KG1 (cell line): ENCODE measurements around the gene RPRD1B.
"Not testable (repeated sequence)": the region's sequence is repeated elsewhere in the genome, so short reads cannot be mapped to it uniquely, and the experiment has no call there.

ENCODE experiments used
- DNase-seq: peaks from one replicate; lab custom pipeline; 2025; lab: John Stamatoyannopoulos, UW

The RPRD1B gene

DNA sequence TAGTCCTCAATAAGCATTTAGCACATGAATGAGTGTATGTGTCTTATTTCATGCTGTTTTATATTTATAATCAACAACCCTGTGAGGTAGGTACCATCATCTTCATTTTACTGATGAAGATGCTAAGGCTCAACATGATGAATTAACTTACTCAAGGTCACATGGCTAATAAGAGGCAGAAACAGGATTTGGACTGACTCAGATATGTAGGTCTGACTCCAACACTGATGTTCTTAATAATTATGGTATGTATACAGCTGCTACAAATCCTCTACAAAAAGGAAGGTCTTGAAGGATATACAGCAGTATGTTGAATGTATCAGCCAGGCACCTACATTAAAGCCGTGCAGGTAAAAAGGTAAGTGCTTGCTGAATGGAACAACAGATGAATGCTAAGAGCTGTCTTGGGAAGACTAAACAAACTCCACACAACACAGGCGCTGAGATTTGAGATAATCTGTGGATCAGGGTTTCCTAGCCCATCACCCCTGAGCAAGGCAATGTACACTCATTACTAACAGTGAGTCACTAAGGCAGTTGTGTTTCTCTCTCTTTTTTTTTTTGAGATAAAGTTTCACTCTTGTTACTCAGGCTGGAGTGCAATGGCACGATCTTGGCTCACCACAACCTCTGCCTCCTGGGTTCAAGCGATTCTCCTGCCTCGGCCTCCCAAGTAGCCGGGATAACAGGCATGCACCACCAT, 32.2 kb upstream of the RPRD1B start:
- DNase-seq: no peak

DNA sequence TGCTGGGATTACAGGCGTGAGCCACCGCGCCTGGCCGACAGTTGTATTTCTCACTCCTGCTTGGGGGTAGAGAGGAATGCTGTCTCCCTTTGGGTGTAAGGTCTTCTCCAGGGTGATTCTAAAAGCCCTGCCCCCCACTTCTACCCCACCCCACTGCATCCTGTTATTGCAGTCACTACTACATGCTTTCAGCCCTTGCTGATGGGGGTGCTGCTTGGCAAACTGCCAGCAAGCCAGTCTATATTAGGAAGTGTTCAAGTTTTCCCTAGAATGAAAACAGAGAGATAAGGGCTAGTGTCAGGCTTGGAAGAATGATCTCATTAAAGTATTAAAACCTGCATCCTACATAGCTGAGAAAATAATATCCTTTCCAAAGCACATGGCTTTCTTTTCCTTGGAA, 31.6 kb upstream of the RPRD1B start:
- DNase-seq: no peak

DNA sequence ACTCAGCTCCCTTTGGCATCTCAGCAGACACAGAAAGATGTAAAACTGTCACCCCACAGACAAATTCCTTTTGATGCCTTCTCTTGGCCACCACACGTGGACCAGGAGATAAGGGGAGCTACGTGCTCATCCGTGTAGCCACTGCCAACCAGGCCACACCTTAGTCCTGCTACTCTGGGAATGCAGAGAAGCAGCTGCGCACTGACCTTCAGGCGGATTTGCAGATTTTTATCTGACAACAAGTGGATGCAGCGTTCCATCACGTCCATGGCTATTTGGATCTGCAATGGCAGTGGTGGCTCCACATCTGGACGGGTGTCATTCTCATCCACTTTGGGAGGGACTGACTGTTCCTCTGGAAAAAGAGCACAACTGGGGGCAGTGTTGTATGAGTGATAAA, 31.1 kb upstream of the RPRD1B start:
- no peak for DNase-seq

DNA sequence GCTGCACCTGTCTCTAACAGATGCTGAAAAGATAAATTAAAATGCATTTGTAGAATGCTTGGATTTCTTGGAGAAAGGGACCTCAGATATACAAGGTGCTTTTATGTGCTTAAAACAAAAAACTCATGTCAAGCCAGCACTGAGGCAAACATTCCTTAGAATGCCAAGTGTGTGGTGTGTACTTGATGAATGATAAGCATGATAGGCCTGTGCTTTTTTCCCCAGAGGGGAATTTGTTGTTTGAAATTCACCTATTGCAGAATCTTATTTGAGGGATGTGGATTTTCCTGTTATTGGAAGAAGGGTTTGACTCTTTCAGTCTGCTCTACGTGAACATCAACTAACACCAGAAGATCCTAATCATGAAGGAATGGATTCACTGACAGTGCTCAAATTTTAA, 29.1 kb upstream of the RPRD1B start:
- no peak for DNase-seq

DNA sequence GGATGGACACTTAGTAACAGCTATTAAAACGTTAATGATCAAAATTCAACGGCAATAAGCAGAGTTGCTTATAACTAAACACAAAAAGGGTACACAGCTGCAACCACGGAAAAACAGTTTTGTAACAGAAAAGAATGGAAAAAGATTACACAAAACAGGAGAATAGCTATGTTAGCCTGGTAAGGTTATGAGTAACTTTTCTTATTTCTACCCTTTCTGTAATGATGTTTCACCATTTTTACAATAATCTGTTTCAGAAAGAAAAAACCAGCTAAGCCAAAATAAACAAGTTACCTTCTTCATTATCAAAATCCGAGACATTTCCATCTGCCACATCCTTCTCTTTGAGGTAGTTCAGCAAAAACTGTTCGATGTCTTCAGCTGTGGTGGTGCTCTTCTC, 27.6 kb upstream of the RPRD1B start:
- no peak for DNase-seq

DNA sequence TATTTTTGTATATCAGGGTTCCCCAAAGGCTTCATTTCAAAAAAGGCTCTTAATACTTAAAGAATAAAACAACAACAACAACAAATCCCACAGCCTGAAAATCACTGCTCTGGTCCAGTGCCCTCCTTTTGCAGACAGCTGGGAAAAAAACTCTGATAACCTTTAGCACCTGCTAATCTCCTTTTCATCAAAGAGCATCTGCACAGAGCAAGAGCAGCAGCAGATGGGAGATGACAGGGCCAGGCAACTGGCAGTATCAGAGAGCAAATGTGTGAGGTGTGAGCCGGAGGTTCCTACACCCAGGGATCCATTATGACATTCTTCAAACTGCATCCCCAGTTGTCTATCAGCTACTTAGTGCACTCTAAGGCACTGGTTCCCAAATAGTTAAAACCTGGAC, 26.0 kb upstream of the RPRD1B start:
- DNase-seq: no peak

DNA sequence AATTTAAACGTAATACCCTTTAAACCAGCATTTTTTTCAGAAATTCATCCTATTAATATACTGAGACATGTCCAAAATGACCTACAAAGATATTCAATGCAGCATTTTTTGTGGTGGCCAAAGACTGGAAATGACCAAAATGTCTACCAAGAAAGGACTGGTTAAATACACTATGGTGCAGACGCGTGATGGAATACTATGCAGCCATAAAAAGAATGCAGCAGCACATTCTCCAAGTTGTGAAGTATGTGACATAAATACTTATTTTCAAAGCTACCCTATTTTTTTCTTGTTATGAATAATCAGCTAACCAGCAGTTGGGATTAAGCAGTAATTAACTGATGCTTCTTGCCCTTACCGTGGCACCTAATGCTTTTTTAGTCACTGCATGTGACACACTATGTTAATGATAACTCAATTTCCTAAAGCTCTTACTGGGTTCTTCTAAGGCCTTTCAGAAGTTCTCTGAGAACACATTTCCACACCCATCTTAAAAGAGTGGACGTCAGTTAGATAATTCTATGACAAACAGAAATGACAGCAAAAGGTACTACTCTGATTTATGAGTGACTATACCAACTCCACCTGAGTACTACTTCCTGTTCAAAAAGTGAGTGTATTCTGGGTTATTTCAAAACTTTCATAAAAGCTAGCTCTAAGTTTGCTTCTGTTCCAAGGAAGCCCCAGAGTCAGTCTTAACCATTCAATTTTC, 25.2 kb upstream of the RPRD1B start:
- DNase-seq: no peak

DNA sequence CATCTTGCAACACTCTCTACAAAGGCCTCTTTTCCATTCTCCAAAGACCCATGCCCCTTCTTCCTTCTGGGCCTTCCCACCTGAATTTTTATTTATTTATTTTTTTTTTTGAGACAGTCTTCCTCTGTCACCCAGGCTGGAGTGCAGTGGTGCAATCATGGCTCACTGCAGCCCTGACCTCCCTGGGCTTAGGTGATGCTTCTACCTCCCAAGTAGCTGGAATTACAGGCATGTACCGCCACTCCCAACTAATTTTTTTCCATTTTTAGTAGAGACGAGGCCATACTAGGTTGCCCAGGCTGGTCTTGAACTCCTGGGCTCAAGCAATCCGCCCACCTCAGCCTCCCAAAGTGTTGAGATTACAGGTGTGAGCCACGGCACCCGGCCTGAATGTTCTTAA, 24.1 kb upstream of the RPRD1B start:
- DNase-seq: not testable (repeated sequence)

DNA sequence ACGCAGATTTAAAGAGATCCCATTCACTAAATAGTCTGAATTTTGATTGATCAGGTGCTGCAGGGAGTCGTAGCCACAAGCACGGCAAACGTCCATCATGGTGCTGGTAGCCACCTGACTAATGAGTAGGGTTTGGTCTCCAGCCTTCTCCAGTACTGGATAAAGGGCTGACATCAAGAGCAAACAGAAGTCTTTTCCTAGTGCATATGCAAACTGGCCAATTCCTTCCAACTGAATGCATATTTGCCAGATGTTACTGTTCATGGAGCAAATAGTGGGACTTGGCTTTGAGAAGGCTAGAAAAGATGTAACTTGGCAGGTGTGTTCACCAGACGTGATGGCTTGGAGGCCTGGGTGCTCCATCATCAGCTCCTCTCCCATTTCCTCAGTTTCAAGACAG, 21.9 kb upstream of the RPRD1B start:
- no peak for DNase-seq

DNA sequence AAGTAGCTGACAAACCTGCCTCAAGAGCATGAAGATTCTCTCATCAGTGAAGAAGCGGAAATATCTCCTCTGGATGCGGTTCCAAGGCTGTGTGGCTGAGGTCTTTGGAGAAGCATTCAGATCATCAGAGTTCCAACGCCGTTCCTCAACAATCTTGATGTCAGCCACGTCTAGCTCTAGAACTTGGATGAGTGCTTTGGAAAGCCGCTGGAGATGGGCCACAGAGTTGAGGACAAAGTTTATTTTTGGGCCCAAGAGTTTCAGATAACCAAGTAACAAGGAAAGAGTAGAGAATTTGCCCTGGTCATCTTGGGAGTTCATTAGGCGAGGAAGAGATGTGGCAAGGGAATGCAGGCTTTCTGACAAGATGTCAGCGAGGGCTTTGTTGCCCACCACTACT, 21.2 kb upstream of the RPRD1B start:
- no peak for DNase-seq

DNA sequence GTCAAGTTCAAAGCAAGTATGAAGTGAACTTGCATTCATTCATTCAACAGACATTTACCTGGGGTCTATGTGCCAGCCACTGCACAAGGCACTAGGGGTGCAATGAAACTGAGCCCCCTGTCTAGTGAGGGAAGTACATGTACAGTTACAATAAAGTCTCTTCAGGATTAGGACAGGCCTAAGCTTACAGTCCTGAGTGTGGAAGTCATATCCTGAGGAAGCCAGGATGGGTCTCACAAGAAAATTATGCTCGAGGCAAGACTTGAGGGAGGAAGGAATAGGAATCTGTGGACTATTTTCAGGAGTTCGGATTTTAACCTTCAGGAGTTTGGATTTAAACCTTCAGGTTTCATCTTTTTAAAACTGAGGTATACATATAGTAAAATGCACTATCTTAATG, 19.7 kb upstream of the RPRD1B start:
- DNase-seq: no peak

DNA sequence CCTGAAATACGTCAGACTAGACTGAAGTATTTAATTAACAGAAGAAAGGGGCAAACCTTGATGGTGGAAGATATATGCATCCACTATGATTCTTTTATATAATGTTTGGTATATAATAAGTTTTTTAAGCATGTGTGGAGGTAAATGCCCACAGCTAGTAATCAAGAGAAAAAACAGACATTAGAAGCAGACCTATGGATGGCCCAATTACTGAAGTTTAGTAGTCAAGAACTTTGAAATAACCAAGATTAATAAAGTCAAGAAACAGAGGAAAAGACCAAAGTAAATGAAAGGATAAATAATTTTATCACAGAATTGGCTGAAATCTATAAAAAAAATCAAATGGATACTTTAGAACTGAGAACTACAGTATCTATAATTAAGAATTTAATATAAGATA, 15.6 kb upstream of the RPRD1B start:
- no peak for DNase-seq

DNA sequence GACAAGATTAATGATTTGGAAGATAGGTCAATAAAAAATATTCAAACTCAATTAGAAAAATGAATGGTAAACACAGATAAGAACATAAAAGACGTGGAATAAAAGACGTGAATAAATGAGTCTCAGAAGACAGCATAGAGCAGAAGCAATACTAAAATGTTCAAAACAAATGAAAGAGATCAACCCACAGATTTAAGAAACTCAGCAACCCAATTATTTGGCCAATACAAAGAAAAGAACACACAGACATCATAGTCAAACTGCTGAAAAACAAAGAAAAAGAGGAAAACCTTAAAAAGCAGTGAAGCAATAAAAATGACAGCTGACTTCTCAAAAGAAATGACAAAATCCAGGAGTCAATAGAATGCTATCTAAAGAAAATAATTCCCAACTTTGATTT, 15.2 kb upstream of the RPRD1B start:
- no peak for DNase-seq

DNA sequence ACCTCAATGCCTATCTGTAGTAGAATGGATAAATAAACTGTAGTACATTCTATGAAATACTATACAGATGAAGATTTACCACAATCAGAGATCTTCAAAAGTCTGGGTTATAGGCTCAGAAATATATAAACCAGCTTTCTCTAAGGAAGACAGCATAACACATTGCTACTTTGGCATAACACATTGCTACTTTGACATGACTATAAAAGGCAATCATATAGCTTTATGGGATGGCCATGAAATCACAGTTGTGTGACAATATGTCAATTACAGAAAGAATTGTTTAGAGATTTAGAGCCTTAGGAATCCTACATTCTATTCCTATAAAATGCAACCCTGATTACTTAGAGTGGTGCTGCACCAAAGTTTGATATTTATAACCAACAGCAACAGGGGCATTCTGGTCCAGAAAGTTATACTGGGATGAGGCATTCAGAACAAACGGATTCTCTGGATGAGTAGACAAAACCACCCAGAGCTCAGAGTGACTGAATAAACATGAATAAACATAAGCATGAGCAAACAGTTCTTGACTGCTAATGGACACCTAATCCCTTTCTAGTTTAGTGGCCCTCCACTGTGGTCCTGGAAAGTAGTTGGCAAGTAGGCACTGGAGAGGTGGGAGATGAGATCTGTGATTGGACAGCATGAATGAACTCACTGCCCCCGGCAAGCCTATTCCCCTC, 12.3 kb upstream of the RPRD1B start:
- no peak for DNase-seq

DNA sequence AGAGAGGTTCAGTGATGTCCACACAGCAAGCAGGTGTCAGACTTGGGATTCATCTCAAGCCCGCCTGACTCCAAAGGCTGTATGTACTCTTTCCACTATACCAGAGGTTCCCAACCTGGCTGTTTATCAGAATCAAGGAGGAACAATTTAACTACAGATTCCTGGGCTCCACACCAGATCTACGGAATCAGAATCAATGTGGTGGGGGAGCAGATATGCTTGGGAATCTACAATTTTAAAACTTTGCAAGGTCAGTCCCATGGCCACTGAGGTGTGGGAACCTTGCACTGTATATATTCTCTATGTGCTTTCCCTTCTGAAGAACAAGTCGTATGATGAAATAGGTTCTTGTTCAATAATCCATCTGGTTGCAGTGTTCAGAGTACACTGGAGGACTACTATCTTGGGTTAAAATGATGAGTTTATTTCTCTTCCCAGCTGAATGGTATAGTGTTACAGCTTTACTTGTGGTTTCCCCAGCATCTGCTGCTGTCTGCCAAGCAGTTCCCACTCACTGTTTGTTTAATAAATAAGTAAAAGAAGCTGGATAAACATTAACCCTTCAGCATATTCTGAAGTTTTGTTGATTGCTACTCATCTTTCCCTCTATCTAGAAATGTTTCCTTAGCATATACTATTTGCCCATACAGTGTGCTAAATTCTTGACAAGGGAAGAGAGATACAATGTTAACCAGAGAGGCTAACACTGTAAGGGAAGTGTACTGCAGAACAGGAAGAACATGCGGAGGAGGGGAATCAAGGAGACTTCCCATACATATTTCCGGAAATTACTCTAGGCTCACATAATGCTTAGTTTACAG, 10.2 kb upstream of the RPRD1B start:
- DNase-seq: peak; percentile 41

DNA sequence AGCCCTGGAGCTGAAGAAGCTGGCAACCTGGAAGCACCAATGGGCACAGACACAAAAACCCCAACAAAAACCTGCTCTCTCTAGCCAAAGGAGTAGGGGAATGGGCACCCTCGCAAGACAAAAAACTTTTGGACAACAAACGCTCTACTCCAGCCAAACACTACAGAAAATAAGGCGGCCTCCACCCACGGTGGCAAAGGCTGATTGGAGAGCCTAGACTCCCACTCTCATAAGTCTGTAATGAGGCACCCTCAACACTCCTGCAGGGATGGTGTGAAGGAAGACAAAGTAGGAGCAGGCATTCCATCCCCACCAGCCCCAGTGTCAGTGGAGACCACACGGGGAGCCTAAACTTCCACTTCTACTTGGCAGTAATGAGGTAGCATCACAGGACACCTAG, 9.1 kb upstream of the RPRD1B start:
- DNase-seq: no peak

DNA sequence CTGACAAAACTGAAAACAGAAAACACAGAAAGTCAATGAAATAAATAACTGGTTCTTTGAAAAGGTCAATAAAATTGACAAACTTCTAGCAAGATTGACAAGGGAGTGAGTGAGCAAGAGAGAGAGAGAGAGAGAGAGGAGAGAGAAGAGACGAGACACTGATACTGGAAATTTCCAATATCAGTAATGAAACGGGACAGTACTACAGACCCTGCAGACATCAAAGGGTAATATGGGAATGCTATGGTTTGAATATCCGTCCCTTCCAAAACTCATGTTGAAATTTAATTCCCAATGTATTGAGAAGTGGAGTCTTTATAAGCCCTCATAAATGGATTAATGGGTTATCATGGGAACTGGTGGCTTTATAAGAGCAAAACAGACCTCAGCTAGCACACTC, 4.1 kb upstream of the RPRD1B start:
- DNase-seq: no peak

DNA sequence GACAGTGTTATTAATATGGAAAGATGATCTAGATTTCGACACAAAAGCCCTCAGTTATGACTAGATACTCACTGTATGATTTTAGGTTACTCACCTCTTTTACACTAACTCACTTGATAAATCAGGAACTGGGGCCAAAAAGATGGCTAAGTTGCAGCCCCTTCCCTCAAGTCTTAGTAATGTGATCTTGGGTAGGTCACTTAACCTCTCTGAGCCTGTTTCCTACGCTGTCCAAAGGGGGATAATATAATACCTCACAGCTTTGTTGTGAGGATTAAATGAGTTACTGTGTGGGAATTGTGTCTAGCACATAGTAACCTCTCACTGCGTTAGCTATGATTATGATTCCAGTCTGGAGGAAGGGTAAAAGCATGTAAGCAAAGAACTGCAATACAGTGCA, 1.6 kb upstream of the RPRD1B start:
- DNase-seq: no peak

DNA sequence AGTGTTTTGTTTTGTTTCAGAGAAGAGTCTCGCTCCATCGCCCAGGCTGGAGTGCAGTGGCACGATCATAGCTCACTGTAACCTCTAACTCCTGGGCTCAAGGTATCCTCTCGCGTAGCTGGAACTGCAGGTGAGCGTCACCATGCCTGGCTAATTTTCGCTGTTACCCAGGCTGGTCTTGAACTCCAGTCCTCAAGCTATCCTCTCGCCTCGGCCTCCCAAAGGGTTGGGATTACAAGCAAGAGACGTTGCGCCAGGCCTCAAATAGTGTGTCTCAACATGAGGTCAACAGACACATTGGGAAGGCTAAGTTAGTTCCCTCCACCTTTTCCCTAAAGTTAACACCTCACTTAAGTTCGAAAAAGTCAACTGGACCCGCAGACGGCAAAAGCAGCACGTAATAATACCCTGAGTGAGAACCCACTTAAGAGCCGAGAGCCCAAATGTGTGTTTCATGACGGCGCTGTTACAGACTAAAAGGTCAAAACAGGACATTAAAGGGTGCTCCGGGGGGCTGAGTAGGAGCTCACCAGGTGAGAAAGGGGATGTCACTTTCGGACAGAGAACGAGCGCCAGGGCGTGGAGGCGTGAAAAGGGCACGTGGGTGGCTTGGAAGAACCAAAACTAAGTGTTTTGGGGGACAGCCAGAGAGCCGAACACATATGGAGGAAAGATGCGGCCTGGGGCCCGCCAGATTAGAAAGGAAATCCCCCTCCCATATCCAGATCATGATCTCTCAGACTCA, 789 bp upstream of the RPRD1B start:
- no peak for DNase-seq

DNA sequence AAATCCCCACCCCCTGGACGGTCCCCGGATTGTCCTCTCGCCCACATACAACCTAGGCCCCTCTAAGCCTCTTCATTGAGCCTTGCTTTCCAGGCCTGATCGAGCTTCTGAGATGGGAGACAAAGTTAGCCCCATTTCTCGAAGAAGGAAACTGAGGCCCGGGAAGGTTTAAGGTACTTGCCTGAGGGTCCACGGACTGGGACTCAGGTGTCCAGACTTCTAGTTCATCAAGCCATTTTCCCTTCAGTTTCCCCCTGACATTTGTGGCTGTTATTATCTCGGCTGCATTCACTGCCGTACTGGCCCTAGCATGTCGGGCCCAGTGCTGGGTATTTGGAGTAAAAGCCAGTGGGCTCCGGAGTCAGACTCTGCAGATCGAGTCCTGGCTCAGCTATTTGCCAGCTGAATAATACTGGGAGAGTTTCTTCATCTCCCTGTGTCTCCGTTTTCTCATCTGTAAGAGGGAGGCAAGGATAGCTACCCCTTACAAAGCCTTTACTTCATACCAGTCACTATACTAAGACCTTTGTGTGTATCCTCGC, 633 bp downstream of the RPRD1B start:
- DNase-seq: no peak

DNA sequence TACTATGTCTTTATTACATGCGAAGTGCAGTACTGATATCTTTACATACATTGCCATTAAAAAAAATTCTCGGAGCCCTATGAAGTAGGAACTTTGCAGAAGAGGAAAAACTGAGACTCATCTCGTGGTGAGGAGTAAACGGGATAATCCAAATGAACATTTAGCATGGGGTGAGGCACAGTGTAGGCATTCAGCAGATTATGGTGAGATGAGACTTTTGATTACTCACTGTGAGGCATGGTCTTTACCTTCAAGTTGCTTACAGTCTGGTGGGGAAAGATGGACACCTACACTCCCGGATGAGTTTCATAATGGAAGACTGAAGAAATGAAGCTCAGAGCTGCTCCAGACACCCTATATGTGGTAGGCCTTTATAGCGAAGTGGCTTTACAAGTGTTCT, 1.4 kb downstream of the RPRD1B start:
- no peak for DNase-seq

DNA sequence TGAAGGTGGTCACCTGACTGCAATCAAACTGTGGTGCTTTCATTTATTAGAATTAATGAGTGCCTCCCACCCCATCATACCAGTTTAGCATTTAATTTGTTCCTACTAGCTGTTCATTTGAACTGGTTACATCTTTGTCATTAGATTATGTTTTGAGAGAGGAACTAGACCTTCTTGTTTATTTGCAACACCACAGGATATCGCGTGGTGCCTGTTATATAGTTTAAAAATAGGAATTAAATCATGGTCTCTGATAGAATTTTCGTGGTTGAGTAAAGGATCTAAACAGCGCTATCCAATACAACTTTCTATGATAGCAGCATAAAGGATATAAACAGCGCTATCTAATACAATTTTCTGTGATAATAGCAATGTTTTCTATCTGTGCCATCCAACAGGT, 2.8 kb downstream of the RPRD1B start:
- no peak for DNase-seq
